ENCODE results near the gene G3BP1. TPM values are rescaled to one million over a fixed set of nuclear protein-coding genes. Genes with fewer than 3 reads are reported as not detected.
"Not testable (repeated sequence)": the region's sequence is repeated elsewhere in the genome, so short reads cannot be mapped to it uniquely, and the experiment has no call there.

Gene G3BP1
- total RNA-seq, 1 experiment from 2014 or later = 290 TPM

DNA sequence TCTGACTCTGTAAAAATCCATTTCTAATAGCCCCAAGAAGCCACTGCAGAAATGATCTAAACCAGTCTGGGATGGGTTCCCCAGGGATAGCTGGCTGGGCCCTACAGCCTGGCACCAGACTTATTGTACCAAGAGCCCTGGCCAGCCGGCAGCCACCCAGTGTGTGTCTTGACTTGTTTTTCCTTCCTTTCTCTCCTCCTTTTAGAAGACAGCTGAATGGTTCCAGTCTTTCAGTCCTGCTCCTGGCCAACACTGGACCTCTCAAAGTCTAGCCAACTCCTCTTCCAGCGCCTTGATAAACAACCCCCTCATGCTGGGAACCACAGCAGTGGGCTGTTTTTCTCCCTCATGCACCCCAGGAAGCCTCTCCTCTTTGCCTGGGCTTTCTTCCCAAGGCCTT is 47.4 kb upstream of the G3BP1 start:
- Histone ChIP-seq H3K4me1 (ENCODE audit: control insufficient read depth, insufficient read depth, low read length) (peaks cover 5% of the 10 kb centered on the region; the same call in 1 of the 2 replicates), H3K9me3 (ENCODE audit: control insufficient read depth, insufficient read depth, low read depth, low read length) (no peaks in the 10 kb centered on the region), H3K27me3 (ENCODE audit: control insufficient read depth, insufficient read depth, low read length) (no peaks in the 10 kb centered on the region), H3K36me3 (ENCODE audit: control insufficient read depth, insufficient read depth, low read length) (no peaks in the 10 kb centered on the region), H3K4me3 (ENCODE audit: low read depth in 2 of 2, low read length in 2 of 2) (no peak overlapping the region), H3K27ac (ENCODE audit: low read length) (no peak overlapping the region; the same call in 1 of the 2 replicates)
- no peak for DNase-seq (ENCODE audit: low read depth, low spot score)
- no peak for ATAC-seq
- in situ Hi-C loops (cut with HindIII; ENCODE audit: low pct_unique_long_range_greater_than_20kb, low sequenced_read_pairs) (no loop called here), intact Hi-C loops (cut with micrococcal nuclease; ENCODE audit: unreplicated experiment) (no loop called here)
- no TSS peak for BruUV-seq (replicated peaks)
- ChIA-PET POLR2A (no interaction called here), CTCF (no interaction called here)
- TF ChIP-seq POLR2AphosphoS5 (IDR thresholded peaks at IDR 0.05; ENCODE audit: low read depth, low read length) (no peak), SIN3A (IDR thresholded peaks at IDR 0.05; ENCODE audit: borderline replicate concordance, insufficient read depth, low read depth, low read length) (no peak), TCF7L2 (IDR thresholded peaks at IDR 0.05; ENCODE audit: low read depth, low read length) (no peak)
- TF ChIP-seq, protein P1, sequence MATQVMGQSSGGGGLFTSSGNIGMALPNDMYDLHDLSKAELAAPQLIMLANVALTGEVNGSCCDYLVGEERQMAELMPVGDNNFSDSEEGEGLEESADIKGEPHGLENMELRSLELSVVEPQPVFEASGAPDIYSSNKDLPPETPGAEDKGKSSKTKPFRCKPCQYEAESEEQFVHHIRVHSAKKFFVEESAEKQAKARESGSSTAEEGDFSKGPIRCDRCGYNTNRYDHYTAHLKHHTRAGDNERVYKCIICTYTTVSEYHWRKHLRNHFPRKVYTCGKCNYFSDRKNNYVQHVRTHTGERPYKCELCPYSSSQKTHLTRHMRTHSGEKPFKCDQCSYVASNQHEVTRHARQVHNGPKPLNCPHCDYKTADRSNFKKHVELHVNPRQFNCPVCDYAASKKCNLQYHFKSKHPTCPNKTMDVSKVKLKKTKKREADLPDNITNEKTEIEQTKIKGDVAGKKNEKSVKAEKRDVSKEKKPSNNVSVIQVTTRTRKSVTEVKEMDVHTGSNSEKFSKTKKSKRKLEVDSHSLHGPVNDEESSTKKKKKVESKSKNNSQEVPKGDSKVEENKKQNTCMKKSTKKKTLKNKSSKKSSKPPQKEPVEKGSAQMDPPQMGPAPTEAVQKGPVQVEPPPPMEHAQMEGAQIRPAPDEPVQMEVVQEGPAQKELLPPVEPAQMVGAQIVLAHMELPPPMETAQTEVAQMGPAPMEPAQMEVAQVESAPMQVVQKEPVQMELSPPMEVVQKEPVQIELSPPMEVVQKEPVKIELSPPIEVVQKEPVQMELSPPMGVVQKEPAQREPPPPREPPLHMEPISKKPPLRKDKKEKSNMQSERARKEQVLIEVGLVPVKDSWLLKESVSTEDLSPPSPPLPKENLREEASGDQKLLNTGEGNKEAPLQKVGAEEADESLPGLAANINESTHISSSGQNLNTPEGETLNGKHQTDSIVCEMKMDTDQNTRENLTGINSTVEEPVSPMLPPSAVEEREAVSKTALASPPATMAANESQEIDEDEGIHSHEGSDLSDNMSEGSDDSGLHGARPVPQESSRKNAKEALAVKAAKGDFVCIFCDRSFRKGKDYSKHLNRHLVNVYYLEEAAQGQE (IDR thresholded peaks at IDR 0.05; ENCODE audit: insufficient read depth in 1 of 2, low read depth in 2 of 2, low read length in 1 of 2) = no peak
- TF ChIP-seq, protein P2, sequence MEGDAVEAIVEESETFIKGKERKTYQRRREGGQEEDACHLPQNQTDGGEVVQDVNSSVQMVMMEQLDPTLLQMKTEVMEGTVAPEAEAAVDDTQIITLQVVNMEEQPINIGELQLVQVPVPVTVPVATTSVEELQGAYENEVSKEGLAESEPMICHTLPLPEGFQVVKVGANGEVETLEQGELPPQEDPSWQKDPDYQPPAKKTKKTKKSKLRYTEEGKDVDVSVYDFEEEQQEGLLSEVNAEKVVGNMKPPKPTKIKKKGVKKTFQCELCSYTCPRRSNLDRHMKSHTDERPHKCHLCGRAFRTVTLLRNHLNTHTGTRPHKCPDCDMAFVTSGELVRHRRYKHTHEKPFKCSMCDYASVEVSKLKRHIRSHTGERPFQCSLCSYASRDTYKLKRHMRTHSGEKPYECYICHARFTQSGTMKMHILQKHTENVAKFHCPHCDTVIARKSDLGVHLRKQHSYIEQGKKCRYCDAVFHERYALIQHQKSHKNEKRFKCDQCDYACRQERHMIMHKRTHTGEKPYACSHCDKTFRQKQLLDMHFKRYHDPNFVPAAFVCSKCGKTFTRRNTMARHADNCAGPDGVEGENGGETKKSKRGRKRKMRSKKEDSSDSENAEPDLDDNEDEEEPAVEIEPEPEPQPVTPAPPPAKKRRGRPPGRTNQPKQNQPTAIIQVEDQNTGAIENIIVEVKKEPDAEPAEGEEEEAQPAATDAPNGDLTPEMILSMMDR (IDR thresholded peaks at IDR 0.05) = no peak

DNA sequence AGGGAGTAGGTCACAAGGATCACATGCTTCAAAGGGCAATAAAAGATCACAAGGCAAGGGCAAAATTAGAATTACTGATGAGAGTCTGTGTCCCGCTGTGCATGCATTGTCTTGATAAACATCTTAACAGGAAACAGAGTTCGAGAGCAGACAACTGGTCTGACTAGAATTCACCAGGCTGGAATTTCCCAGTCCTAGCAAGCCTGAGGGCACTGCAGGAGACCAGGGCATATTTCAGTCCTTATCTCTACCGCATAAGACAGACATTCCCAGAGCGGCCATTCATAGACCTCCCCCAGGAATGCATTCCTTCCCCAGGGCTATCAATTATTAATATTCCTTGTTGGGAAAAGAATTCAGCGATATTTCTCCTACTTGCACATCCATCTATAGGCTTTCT is 42.2 kb upstream of the G3BP1 start:
- H3K27ac ChIP-seq (ENCODE audit: low read length); H3K4me1 ChIP-seq (ENCODE audit: control insufficient read depth, insufficient read depth, low read length); DNase-seq (ENCODE audit: low read depth, low spot score); H3K36me3 ChIP-seq (ENCODE audit: control insufficient read depth, insufficient read depth, low read length); H3K27me3 ChIP-seq (ENCODE audit: control insufficient read depth, insufficient read depth, low read length); BruUV-seq (replicated peaks); in situ Hi-C loops (cut with HindIII; ENCODE audit: low pct_unique_long_range_greater_than_20kb, low sequenced_read_pairs); POLR2A ChIA-PET; H3K4me3 ChIP-seq (ENCODE audit: low read depth in 2 of 2, low read length in 2 of 2); CTCF ChIA-PET; intact Hi-C loops (cut with micrococcal nuclease; ENCODE audit: unreplicated experiment); ATAC-seq; H3K9me3 ChIP-seq (ENCODE audit: control insufficient read depth, insufficient read depth, low read depth, low read length): not testable (repeated sequence)

DNA sequence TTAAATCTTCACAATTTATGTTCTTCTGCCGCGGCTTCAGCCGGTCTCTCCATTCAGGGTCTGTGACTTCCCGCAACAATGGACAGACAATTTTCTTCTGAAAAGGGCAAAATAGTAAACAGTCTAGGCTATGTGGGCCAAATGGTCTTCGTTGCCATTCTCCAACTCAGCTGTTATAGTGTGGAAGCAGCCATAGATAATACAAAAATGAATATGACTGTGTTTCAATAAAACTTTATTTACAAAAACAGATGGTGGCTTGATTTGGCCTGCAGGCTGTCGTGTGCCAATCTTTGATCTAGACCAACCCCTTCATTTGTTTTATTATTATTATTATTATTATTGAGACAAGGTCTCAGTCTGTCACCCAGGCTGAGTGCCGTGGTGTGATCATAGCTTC is 41.4 kb upstream of the G3BP1 start:
- no peaks in the 10 kb centered on the region for H3K9me3 ChIP-seq (ENCODE audit: control insufficient read depth, insufficient read depth, low read depth, low read length)
- no peak overlapping the region for H3K27ac ChIP-seq (ENCODE audit: low read length)
- in situ Hi-C loops (cut with HindIII; ENCODE audit: low pct_unique_long_range_greater_than_20kb, low sequenced_read_pairs) = no loop called here
- H3K4me1 ChIP-seq (ENCODE audit: control insufficient read depth, insufficient read depth, low read length) = no peaks in the 10 kb centered on the region
- DNase-seq (ENCODE audit: low read depth, low spot score) = no peak
- POLR2A ChIA-PET = no interaction called here
- CTCF ChIA-PET = no interaction called here
- TF ChIP-seq SIN3A (IDR thresholded peaks at IDR 0.05; ENCODE audit: borderline replicate concordance, insufficient read depth, low read depth, low read length) (no peak), TCF7L2 (IDR thresholded peaks at IDR 0.05; ENCODE audit: low read depth, low read length) (no peak), POLR2AphosphoS5 (IDR thresholded peaks at IDR 0.05; ENCODE audit: low read depth, low read length) (no peak)
- TF ChIP-seq, protein P1 (IDR thresholded peaks at IDR 0.05; ENCODE audit: insufficient read depth in 1 of 2, low read depth in 2 of 2, low read length in 1 of 2) = no peak
- TF ChIP-seq, protein P2 (IDR thresholded peaks at IDR 0.05) = no peak
- no peaks in the 10 kb centered on the region for H3K27me3 ChIP-seq (ENCODE audit: control insufficient read depth, insufficient read depth, low read length)
- no peak for ATAC-seq
- no peaks in the 10 kb centered on the region for H3K36me3 ChIP-seq (ENCODE audit: control insufficient read depth, insufficient read depth, low read length)
- intact Hi-C loops (cut with micrococcal nuclease; ENCODE audit: unreplicated experiment) = no loop called here
- BruUV-seq (replicated peaks) = no TSS peak
- no peak overlapping the region for H3K4me3 ChIP-seq (ENCODE audit: low read depth in 2 of 2, low read length in 2 of 2)

Data from Panc1 (cell line).